GM12801 (cell line): ENCODE data around the gene TMEM37.

Source experiments
- TF ChIP-seq, protein P1 (sequence below): IDR thresholded peaks from one replicate; pipeline ENCODE4 v1.5.1; 2011; ENCODE audit warnings: control low read depth; ENCODE audit not compliant: insufficient read length; ENCODE audit errors: extremely low read depth

The TMEM37 gene

DNA sequence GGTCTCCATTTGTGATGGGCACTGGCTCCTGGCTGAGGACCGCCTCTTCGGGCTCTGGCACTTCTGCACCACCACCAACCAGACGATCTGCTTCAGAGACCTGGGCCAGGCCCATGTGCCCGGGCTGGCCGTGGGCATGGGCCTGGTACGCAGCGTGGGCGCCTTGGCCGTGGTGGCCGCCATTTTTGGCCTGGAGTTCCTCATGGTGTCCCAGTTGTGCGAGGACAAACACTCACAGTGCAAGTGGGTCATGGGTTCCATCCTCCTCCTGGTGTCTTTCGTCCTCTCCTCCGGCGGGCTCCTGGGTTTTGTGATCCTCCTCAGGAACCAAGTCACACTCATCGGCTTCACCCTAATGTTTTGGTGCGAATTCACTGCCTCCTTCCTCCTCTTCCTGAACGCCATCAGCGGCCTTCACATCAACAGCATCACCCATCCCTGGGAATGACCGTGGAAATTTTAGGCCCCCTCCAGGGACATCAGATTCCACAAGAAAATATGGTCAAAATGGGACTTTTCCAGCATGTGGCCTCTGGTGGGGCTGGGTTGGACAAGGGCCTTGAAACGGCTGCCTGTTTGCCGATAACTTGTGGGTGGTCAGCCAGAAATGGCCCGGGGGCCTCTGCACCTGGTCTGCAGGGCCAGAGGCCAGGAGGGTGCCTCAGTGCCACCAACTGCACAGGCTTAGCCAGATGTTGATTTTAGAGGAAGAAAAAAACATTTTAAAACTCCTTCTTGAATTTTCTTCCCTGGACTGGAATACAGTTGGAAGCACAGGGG, 5.5 kb downstream of the TMEM37 start:
- TF ChIP-seq, protein P1, sequence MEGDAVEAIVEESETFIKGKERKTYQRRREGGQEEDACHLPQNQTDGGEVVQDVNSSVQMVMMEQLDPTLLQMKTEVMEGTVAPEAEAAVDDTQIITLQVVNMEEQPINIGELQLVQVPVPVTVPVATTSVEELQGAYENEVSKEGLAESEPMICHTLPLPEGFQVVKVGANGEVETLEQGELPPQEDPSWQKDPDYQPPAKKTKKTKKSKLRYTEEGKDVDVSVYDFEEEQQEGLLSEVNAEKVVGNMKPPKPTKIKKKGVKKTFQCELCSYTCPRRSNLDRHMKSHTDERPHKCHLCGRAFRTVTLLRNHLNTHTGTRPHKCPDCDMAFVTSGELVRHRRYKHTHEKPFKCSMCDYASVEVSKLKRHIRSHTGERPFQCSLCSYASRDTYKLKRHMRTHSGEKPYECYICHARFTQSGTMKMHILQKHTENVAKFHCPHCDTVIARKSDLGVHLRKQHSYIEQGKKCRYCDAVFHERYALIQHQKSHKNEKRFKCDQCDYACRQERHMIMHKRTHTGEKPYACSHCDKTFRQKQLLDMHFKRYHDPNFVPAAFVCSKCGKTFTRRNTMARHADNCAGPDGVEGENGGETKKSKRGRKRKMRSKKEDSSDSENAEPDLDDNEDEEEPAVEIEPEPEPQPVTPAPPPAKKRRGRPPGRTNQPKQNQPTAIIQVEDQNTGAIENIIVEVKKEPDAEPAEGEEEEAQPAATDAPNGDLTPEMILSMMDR: no peak

DNA sequence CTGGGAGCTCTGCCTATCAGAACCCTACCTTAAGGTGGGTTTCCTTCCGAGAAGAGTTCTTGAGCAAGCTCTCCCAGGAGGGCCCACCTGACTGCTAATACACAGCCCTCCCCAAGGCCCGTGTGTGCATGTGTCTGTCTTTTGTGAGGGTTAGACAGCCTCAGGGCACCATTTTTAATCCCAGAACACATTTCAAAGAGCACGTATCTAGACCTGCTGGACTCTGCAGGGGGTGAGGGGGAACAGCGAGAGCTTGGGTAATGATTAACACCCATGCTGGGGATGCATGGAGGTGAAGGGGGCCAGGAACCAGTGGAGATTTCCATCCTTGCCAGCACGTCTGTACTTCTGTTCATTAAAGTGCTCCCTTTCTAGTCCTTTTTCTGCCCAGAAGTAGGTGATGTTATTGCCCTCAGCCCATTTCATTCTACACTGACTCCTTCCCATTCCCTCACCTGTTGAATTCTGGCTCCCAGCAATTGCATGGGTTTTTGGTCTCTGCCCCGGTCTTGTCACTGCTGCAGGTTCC, 6.5 kb downstream of the TMEM37 start:
- TF ChIP-seq, protein P1: no peak

DNA sequence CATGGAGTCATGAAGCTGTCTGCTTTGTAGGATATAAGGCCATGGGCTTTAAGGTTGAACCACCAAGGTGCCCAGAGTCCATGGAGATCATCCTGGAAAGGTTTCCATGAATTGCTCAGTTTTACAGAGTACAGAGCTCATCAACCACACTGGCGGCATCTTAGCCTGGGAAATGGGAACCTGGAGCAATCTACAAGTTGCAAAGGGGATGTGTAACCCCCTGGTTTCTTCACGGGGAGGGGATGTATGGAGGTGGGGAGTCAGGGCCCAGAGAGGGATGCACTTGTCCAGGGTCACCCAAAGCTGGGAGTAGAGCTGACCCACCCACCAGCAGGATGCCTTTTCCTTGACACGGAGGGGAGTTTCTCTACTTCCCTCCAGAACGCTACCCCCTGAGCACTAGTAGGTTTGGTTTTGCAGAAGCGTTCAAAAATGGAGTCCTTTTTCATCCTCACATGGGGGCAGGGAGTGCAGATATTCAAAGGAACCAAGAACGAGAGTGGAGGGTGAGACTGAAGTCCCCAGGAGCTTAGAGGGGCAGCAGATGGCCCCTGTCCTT, 7.2 kb downstream of the TMEM37 start:
- TF ChIP-seq, protein P1: no peak

DNA sequence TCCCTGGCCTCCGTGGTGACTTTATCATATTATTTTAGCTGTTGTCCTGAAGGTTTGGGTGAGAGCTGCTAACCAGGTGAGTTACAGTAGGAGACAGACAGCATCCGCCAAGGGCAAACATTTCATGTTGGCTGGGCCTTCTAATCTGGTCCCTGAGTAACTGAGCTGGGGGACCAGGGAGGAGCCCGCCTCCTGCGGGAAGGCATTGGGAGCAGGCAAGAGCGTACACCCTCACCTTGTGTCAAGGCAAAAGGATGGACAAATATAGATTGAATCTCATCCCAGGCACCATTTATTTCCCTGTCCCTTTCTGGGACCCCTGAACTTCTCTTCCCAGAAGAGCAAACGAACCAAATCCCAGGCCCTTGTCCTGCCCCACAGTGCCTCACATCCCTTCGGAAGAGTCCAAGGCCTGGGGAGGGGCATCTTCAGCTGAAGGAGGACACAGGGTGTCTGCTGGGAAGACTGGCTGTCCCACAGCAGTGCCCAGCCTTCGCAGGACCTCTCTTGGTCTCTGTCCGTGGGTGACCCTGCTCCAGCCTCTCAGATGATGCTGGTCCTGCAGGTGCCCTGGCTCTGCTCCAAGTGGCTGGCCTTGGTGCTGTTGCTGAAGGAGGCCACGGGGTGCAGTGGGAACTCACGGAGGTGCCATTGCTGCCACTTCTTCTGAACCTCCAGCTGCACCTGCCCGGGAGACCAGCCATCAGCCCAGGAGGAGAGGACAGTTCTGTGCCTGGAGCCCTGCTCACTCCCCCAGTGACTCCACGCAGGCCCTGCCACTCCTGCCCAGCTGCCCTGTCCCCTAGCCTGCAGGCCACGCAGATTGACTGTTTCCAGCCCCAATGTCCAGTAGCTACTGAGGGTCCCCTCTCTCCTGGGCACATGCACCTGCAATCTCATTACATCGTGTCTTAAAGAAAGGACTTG, 8.2 kb downstream of the TMEM37 start:
- TF ChIP-seq, protein P1: no peak

DNA sequence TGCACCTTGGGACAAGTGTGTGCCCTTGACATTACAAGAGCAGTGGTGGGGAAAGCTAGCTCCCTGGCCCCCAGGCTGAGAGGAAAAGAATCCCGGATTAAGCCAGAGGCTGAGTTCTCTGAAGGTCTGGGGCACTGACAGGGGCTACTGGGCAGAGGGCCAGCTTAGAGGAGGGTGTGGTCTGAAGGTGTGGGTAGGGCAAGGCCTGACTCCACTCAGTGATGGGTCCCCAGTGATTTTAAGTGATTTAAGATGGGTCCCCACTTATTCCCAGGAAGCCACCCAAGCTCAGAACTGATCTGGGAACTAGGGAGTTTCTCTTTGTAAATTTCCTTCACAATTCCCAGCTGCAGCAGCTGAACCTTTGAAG, 8.8 kb downstream of the TMEM37 start:
- TF ChIP-seq, protein P1: no peak

DNA sequence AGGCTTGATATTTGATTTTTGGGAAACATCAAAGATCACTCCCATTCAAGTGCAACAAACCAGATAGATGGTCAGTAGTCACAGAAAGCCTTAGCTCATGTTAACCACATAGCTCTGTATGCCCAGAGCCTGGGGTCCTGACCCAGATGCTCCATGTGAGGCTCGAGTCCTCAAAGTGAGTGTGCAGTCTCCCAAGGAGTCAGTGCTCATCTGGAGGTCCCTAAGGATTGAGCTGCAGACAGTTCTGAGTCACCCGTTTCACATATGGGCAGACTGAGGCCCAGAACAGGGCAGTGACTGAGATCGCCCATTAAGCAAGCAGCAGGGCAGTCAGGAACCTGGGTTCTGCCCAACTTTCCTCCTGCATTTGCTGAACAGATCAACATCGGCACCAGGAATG, 9.2 kb downstream of the TMEM37 start:
- TF ChIP-seq, protein P1: no peak

DNA sequence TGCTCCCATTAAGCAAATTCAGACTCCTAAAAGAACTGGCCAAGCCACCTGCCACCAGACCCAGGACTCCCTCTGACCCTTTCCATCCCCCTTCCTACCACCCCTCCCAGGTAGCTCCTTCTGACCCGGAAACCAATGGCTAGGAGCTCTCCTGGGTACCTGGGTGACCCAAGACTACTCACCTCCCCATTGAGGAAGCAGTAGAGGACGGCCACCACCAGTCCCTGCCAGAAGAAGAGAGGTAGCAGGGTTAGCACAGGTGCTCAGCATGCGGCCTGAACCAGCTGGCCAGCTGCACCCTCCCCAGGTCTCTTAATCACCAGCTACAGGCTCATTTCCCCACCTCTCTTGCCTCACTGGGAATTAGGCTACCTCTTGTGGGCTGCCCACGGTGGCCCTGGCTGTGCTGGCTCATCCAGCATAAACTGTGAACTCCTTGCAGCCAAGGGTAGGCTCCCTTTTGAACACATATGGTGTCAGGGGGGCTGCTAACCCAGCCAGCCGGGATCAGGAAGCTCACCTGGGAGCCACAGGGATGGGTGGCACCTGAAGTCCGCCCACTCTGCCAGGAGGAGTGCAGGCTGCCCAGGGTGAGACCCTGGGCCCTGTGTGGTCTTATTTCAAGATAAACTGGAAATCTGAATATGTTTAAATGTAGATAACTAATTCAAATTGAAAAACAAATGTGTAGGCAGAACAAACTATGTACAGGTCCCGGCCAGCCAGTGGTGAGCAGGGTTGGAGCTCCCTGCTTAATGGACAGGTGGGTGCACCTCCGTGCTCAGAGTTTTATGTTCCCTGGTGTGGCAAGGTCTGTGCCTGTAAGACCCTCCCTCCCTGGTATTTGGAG, 9.9 kb downstream of the TMEM37 start:
- TF ChIP-seq, protein P1: no peak
